Measurements from ENCODE around the gene SELENOM.
"Not testable (repeated sequence)": the region's sequence is repeated elsewhere in the genome, so short reads cannot be mapped to it uniquely, and the experiment has no call there.

The SELENOM gene

GRCh38 chr22:31099841-31100761 lies 7.3 kb downstream of the SELENOM start:
- TF ChIP-seq CTCF (IDR thresholded peaks at IDR 0.05; ENCODE audit: low read depth, low read length), result no peak
- H3K4me3 ChIP-seq (ENCODE audit: low read depth, low read length), result no peak overlapping the region
- in situ Hi-C loops (cut with HindIII; ENCODE audit: low sequenced_read_pairs), result no loop called here
- DNase-seq (ENCODE audit: low read depth, low spot score), result no peak

- in situ Hi-C loops (cut with HindIII; ENCODE audit: low sequenced_read_pairs), result no loop called here
- no peak for TF ChIP-seq CTCF (IDR thresholded peaks at IDR 0.05; ENCODE audit: low read depth, low read length)
Measured at GRCh38 chr22:31099386-31099785, 8.0 kb downstream of the SELENOM start.

GRCh38 chr22:31098632-31099110 lies 8.7 kb downstream of the SELENOM start:
- no peak for TF ChIP-seq CTCF (IDR thresholded peaks at IDR 0.05; ENCODE audit: low read depth, low read length)
- no peak for DNase-seq (ENCODE audit: low read depth, low spot score)
- in situ Hi-C loops (cut with HindIII; ENCODE audit: low sequenced_read_pairs), result no loop called here
- H3K4me3 ChIP-seq (ENCODE audit: low read depth, low read length), result no peak overlapping the region

More at GRCh38 chr22:31099386-31099785, 8.0 kb downstream of the SELENOM start:
- DNase-seq (ENCODE audit: low read depth, low spot score), result no peak
- no peak overlapping the region for H3K4me3 ChIP-seq (ENCODE audit: low read depth, low read length)

GRCh38 chr22:31097941-31098631 lies 9.3 kb downstream of the SELENOM start:
- no peak for DNase-seq (ENCODE audit: low read depth, low spot score)
- no peak for TF ChIP-seq CTCF (IDR thresholded peaks at IDR 0.05; ENCODE audit: low read depth, low read length)
- in situ Hi-C loops (cut with HindIII; ENCODE audit: low sequenced_read_pairs), result no loop called here
- H3K4me3 ChIP-seq (ENCODE audit: low read depth, low read length), result no peak overlapping the region

- H3K4me3 ChIP-seq (ENCODE audit: low read depth, low read length); in situ Hi-C loops (cut with HindIII; ENCODE audit: low sequenced_read_pairs); DNase-seq (ENCODE audit: low read depth, low spot score): not testable (repeated sequence)
Measured at GRCh38 chr22:31097539-31097938, 9.8 kb downstream of the SELENOM start.

GRCh38 chr22:31096657-31097279 lies 10.6 kb downstream of the SELENOM start:
- no peak overlapping the region for H3K4me3 ChIP-seq (ENCODE audit: low read depth, low read length)
- no peak for TF ChIP-seq CTCF (IDR thresholded peaks at IDR 0.05; ENCODE audit: low read depth, low read length)
- in situ Hi-C loops (cut with HindIII; ENCODE audit: low sequenced_read_pairs), result no loop called here
- DNase-seq (ENCODE audit: low read depth, low spot score), result no peak

Measured in astrocyte of the spinal cord (primary cell).